GM23338 (cell line): ENCODE results near the gene CEBPG. TPM values are rescaled to one million over a fixed set of nuclear protein-coding genes. Genes with fewer than 3 reads are reported as not detected.

Source experiments
- ATAC-seq: fragments of 200-7000 bp; cut with Tn5 transposase; 3 replicates; pipeline ENCODE4 v1.9.1; 2020
- DNase-seq: peaks from one replicate; pipeline ENCODE4 v3.0.0-alpha.2; 2015; ENCODE audit warnings: low spot score
- H2AFZ ChIP-seq: fragments of 200-600 bp; sonication (generic); 2 replicates; pipeline ENCODE4 v1.8.0; 2016; ENCODE audit warnings: antibody characterized with exemption, mild to moderate bottlenecking, moderate library complexity
- H3F3A ChIP-seq: fragments of 200-600 bp; sonication (generic); replicated peaks from 2 replicates; pipeline ENCODE4 v1.8.0; 2017; ENCODE audit warnings: antibody characterized with exemption, mixed run types, low read depth
- H3K27ac ChIP-seq: fragments of 200-600 bp; sonication (generic); 2 replicates; pipeline ENCODE4 v1.6.1; 2016; ENCODE audit warnings: low read depth
- H3K27me3 ChIP-seq: fragments of 200-600 bp; sonication (generic); 2 replicates; pipeline ENCODE4 v1.8.0; 2016; ENCODE audit warnings: mild to moderate bottlenecking, mixed run types, moderate library complexity; ENCODE audit not compliant: insufficient read depth
- H3K36me3 ChIP-seq: fragments of 200-600 bp; sonication (generic); 2 replicates; pipeline ENCODE4 v1.8.0; 2016; ENCODE audit warnings: mild to moderate bottlenecking; ENCODE audit not compliant: insufficient read depth
- H3K4me1 ChIP-seq: fragments of 200-600 bp; sonication (generic); 2 replicates; pipeline ENCODE4 v1.8.0; 2016; ENCODE audit warnings: mild to moderate bottlenecking, moderate library complexity; ENCODE audit not compliant: insufficient read depth
- H3K4me2 ChIP-seq: fragments of 200-600 bp; sonication (generic); 2 replicates; pipeline ENCODE4 v1.7.1; 2017; ENCODE audit warnings: mixed run types
- H3K4me3 ChIP-seq: fragments of 200-600 bp; sonication (generic); 2 replicates; pipeline ENCODE4 v1.6.1; 2016; ENCODE audit warnings: mixed run types
- H3K79me2 ChIP-seq: fragments of 200-600 bp; sonication (generic); replicated peaks from 2 replicates; pipeline ENCODE4 v1.8.0; 2017; ENCODE audit warnings: mild to moderate bottlenecking; ENCODE audit not compliant: insufficient read depth
- H3K9me2 ChIP-seq: fragments of 200-600 bp; sonication (generic); 2 replicates; pipeline ENCODE4 v1.8.0; 2017; ENCODE audit not compliant: insufficient read depth
- H4K20me1 ChIP-seq: fragments of 200-600 bp; sonication (generic); replicated peaks from 2 replicates; pipeline ENCODE4 v1.8.0; 2017; ENCODE audit warnings: mild to moderate bottlenecking; ENCODE audit not compliant: insufficient read depth
- H3K27ac Mint-ChIP-seq: 2 replicates; pipeline ENCODE4 v1.8.0; 2020; ENCODE audit warnings: inconsistent platforms, mild to moderate bottlenecking, moderate library complexity, mixed read lengths
- H3K27me3 Mint-ChIP-seq: 3 replicates; pipeline ENCODE4 v1.8.0; 2022; ENCODE audit warnings: low read depth, mild to moderate bottlenecking, moderate library complexity, mixed read lengths, inconsistent platforms; ENCODE audit not compliant: insufficient read depth, poor library complexity
- H3K36me3 Mint-ChIP-seq: 3 replicates; pipeline ENCODE4 v1.8.0; 2021; ENCODE audit warnings: low read depth, mild to moderate bottlenecking, inconsistent platforms, moderate library complexity, mixed read lengths
- H3K4me1 Mint-ChIP-seq: 3 replicates; pipeline ENCODE4 v1.8.0; 2020; ENCODE audit warnings: mild to moderate bottlenecking, inconsistent platforms, mixed read lengths
- H3K4me3 Mint-ChIP-seq: 3 replicates; pipeline ENCODE4 v1.8.0; 2021; ENCODE audit warnings: moderate library complexity, mild to moderate bottlenecking, inconsistent platforms, mixed read lengths
- H3K9me3 Mint-ChIP-seq: 3 replicates; pipeline ENCODE4 v1.8.0; 2020; ENCODE audit warnings: moderate library complexity, mild to moderate bottlenecking, inconsistent platforms, mixed read lengths
- CREB1 ChIP-seq: fragments of 250-450 bp; sonication (Bioruptor Pico); IDR thresholded peaks from 2 replicates; pipeline ENCODE4 v1.5.0; 2020; ENCODE audit warnings: low read depth, mild to moderate bottlenecking, moderate library complexity
- EZH2 ChIP-seq: fragments of 200-600 bp; sonication (generic); IDR thresholded peaks from one replicate; pipeline ENCODE4 v1.8.0; 2017; ENCODE audit warnings: antibody characterized with exemption, mild to moderate bottlenecking, low read depth; ENCODE audit not compliant: unreplicated experiment
- EZH2phosphoT487 ChIP-seq: fragments of 200-600 bp; sonication (generic); IDR thresholded peaks from one replicate; pipeline ENCODE4 v1.8.1; 2018; ENCODE audit warnings: antibody characterized with exemption; ENCODE audit not compliant: unreplicated experiment
- JUNB ChIP-seq: IDR thresholded peaks from one replicate; pipeline ENCODE4 v1.6.1; 2016; ENCODE audit warnings: antibody characterized with exemption; ENCODE audit not compliant: unreplicated experiment
- NANOG ChIP-seq: IDR thresholded peaks from 2 replicates; pipeline ENCODE4 v1.6.1; 2016; ENCODE audit warnings: antibody characterized with exemption, borderline replicate concordance
- POLR2AphosphoS5 ChIP-seq: IDR thresholded peaks from 2 replicates; pipeline ENCODE4 v1.6.1; 2016; ENCODE audit warnings: antibody characterized with exemption, low read depth
- STAT1 ChIP-seq: IDR thresholded peaks from one replicate; pipeline ENCODE4 v1.6.1; 2016; ENCODE audit warnings: antibody characterized with exemption; ENCODE audit not compliant: unreplicated experiment
- ZNF114 ChIP-seq: fragments of 250-450 bp; sonication (Bioruptor Pico); IDR thresholded peaks from 2 replicates; pipeline ENCODE4 v1.5.0; 2020; ENCODE audit warnings: mild to moderate bottlenecking, moderate library complexity
- ZNF331 ChIP-seq: fragments of 250-450 bp; sonication (Bioruptor Pico); IDR thresholded peaks from 2 replicates; pipeline ENCODE4 v1.5.0; 2020; ENCODE audit warnings: low read depth, mild to moderate bottlenecking, moderate library complexity
- polyA plus RNA-seq: library from polyadenylated mRNA; unstranded; fragments of >200 nt; fragmentation: Nextera tagmentation; extraction: Ambion mirVana; gene quantifications from 2 replicates; pipeline ENCODE4 v1.2.1, GENCODE V29; 2016
- total RNA-seq: library from RNA; depleted of rRNA; stranded (reverse); fragments of >200 nt; shearing (Covaris generic); gene quantifications from 2 replicates; pipeline ENCODE4 v1.2.3, GENCODE V29; 2014
- TF ChIP-seq, protein P1 (sequence below): fragments of 250-450 bp; sonication (Bioruptor Pico); IDR thresholded peaks from 2 replicates; pipeline ENCODE4 v1.5.0; 2020; ENCODE audit warnings: mild to moderate bottlenecking, moderate library complexity
- TF ChIP-seq, protein P2 (sequence below): IDR thresholded peaks from 2 replicates; pipeline ENCODE4 v1.6.1; 2016; ENCODE audit warnings: antibody characterized with exemption
- TF ChIP-seq, protein P3 (sequence below): IDR thresholded peaks from one replicate; pipeline ENCODE4 v1.6.1; 2018; ENCODE audit warnings: antibody characterized with exemption; ENCODE audit not compliant: unreplicated experiment
- TF ChIP-seq, protein P4 (sequence below), 2 experiments: fragments of 200-600 bp in 1 of 2; sonication (generic) in 1 of 2; conservative IDR thresholded peaks; 2 replicates each; pipeline versions ENCODE4 v1.5.1 to v1.6.1; 2016 to 2017; ENCODE audit warnings: antibody characterized with exemption in 2 of 2, low read depth in 2 of 2, mild to moderate bottlenecking in 2 of 2, moderate library complexity in 1 of 2

The CEBPG gene
- total and polyA plus RNA-seq, 2 experiments from 2014 or later, result 25.9 to 50.2 TPM

DNA sequence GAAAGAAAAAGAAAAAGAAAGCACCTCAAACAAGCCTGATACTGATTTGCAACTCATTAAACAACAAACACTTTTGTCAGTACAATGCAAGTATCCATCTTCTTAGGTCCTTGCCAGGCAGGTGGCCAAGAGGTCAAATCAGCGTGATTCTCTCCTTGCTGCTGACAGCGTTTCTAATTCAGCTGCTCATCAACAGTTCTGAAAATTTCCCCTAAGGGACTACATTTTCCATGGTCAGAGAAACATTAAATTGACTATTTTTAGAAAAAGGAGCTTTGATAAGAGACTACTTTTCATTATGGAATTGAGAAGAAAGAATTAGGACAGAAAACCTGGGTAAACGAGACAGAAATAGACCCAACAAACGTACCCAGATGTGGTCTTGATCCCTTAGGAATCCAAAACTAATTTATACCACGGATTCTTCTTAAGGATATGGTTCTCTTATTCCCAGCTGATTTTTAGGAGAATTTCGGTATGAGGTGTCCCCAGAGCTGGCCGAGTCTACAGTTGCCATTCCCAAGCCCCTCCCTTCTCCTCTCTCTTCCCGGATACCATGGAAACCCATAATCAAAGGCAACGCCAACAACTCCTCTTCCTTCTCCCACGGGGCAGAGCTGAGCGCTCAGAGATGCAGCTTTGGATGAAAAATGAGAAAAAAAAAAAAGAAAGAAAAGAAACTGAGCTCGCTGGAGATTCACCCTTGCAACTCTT is 29.5 kb upstream of the CEBPG start:
- Histone ChIP-seq H3K27me3 (no peaks in the 10 kb centered on the region), H3K9me2 (no peaks in the 10 kb centered on the region), H3K36me3 (no peaks in the 10 kb centered on the region), H3K79me2 (no peaks in the 10 kb centered on the region), H3K4me1 (no peaks in the 10 kb centered on the region), H3F3A (no peaks in the 10 kb centered on the region), H3K4me2 (no peak overlapping the region), H3K27ac (no peak overlapping the region), H3K4me3 (no peak overlapping the region), H2AFZ (no peak overlapping the region), H4K20me1 (no peaks in the 10 kb centered on the region)
- Mint-ChIP-seq H3K27me3 (peaks cover 3% of the 10 kb centered on the region), H3K4me1 (peaks cover 5% of the 10 kb centered on the region), H3K27ac (no peak overlapping the region), H3K9me3 (no peaks in the 10 kb centered on the region), H3K4me3 (no peak overlapping the region), H3K36me3 (no peaks in the 10 kb centered on the region)
- DNase-seq, result peak; percentile 59
- TF ChIP-seq, protein P1, sequence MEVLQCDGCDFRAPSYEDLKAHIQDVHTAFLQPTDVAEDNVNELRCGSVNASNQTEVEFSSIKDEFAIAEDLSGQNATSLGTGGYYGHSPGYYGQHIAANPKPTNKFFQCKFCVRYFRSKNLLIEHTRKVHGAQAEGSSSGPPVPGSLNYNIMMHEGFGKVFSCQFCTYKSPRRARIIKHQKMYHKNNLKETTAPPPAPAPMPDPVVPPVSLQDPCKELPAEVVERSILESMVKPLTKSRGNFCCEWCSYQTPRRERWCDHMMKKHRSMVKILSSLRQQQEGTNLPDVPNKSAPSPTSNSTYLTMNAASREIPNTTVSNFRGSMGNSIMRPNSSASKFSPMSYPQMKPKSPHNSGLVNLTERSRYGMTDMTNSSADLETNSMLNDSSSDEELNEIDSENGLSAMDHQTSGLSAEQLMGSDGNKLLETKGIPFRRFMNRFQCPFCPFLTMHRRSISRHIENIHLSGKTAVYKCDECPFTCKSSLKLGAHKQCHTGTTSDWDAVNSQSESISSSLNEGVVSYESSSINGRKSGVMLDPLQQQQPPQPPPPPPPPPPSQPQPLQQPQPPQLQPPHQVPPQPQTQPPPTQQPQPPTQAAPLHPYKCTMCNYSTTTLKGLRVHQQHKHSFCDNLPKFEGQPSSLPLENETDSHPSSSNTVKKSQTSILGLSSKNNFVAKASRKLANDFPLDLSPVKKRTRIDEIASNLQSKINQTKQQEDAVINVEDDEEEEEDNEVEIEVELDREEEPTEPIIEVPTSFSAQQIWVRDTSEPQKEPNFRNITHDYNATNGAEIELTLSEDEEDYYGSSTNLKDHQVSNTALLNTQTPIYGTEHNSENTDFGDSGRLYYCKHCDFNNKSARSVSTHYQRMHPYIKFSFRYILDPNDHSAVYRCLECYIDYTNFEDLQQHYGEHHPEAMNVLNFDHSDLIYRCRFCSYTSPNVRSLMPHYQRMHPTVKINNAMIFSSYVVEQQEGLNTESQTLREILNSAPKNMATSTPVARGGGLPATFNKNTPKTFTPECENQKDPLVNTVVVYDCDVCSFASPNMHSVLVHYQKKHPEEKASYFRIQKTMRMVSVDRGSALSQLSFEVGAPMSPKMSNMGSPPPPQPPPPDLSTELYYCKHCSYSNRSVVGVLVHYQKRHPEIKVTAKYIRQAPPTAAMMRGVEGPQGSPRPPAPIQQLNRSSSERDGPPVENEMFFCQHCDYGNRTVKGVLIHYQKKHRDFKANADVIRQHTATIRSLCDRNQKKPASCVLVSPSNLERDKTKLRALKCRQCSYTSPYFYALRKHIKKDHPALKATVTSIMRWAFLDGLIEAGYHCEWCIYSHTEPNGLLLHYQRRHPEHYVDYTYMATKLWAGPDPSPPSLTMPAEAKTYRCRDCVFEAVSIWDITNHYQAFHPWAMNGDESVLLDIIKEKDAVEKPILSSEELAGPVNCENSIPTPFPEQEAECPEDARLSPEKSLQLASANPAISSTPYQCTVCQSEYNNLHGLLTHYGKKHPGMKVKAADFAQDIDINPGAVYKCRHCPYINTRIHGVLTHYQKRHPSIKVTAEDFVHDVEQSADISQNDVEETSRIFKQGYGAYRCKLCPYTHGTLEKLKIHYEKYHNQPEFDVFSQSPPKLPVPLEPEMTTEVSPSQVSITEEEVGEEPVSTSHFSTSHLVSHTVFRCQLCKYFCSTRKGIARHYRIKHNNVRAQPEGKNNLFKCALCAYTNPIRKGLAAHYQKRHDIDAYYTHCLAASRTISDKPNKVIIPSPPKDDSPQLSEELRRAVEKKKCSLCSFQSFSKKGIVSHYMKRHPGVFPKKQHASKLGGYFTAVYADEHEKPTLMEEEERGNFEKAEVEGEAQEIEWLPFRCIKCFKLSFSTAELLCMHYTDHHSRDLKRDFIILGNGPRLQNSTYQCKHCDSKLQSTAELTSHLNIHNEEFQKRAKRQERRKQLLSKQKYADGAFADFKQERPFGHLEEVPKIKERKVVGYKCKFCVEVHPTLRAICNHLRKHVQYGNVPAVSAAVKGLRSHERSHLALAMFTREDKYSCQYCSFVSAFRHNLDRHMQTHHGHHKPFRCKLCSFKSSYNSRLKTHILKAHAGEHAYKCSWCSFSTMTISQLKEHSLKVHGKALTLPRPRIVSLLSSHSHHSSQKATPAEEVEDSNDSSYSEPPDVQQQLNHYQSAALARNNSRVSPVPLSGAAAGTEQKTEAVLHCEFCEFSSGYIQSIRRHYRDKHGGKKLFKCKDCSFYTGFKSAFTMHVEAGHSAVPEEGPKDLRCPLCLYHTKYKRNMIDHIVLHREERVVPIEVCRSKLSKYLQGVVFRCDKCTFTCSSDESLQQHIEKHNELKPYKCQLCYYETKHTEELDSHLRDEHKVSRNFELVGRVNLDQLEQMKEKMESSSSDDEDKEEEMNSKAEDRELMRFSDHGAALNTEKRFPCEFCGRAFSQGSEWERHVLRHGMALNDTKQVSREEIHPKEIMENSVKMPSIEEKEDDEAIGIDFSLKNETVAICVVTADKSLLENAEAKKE (CRISPR knock-in tag), result no peak
- TF ChIP-seq ZNF331 (CRISPR knock-in tag) (no peak), EZH2 (no peak), NANOG (no peak), STAT1 (no peak), CREB1 (no peak), JUNB (no peak), POLR2AphosphoS5 (no peak), ZNF114 (no peak), EZH2phosphoT487 (no peak)
- TF ChIP-seq, protein P2, sequence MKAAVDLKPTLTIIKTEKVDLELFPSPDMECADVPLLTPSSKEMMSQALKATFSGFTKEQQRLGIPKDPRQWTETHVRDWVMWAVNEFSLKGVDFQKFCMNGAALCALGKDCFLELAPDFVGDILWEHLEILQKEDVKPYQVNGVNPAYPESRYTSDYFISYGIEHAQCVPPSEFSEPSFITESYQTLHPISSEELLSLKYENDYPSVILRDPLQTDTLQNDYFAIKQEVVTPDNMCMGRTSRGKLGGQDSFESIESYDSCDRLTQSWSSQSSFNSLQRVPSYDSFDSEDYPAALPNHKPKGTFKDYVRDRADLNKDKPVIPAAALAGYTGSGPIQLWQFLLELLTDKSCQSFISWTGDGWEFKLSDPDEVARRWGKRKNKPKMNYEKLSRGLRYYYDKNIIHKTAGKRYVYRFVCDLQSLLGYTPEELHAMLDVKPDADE, result no peak
- TF ChIP-seq, protein P3, sequence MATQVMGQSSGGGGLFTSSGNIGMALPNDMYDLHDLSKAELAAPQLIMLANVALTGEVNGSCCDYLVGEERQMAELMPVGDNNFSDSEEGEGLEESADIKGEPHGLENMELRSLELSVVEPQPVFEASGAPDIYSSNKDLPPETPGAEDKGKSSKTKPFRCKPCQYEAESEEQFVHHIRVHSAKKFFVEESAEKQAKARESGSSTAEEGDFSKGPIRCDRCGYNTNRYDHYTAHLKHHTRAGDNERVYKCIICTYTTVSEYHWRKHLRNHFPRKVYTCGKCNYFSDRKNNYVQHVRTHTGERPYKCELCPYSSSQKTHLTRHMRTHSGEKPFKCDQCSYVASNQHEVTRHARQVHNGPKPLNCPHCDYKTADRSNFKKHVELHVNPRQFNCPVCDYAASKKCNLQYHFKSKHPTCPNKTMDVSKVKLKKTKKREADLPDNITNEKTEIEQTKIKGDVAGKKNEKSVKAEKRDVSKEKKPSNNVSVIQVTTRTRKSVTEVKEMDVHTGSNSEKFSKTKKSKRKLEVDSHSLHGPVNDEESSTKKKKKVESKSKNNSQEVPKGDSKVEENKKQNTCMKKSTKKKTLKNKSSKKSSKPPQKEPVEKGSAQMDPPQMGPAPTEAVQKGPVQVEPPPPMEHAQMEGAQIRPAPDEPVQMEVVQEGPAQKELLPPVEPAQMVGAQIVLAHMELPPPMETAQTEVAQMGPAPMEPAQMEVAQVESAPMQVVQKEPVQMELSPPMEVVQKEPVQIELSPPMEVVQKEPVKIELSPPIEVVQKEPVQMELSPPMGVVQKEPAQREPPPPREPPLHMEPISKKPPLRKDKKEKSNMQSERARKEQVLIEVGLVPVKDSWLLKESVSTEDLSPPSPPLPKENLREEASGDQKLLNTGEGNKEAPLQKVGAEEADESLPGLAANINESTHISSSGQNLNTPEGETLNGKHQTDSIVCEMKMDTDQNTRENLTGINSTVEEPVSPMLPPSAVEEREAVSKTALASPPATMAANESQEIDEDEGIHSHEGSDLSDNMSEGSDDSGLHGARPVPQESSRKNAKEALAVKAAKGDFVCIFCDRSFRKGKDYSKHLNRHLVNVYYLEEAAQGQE, result no peak
- TF ChIP-seq, protein P4, sequence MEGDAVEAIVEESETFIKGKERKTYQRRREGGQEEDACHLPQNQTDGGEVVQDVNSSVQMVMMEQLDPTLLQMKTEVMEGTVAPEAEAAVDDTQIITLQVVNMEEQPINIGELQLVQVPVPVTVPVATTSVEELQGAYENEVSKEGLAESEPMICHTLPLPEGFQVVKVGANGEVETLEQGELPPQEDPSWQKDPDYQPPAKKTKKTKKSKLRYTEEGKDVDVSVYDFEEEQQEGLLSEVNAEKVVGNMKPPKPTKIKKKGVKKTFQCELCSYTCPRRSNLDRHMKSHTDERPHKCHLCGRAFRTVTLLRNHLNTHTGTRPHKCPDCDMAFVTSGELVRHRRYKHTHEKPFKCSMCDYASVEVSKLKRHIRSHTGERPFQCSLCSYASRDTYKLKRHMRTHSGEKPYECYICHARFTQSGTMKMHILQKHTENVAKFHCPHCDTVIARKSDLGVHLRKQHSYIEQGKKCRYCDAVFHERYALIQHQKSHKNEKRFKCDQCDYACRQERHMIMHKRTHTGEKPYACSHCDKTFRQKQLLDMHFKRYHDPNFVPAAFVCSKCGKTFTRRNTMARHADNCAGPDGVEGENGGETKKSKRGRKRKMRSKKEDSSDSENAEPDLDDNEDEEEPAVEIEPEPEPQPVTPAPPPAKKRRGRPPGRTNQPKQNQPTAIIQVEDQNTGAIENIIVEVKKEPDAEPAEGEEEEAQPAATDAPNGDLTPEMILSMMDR (conservative IDR thresholded peaks at IDR 0.05; ENCODE audit: low read depth in 2 of 2), result no peak
- ATAC-seq, result peak; percentile 85
